HepG2 (cell line): ENCODE data around the gene NPB. TPM values are rescaled to one million over a fixed set of nuclear protein-coding genes. Genes with fewer than 3 reads are reported as not detected.
A peak's percentile ranks its signal among the peaks of the same experiment; 100 is the strongest.

Experiments
- AGO1 ChIP-seq: fragments of 200-400 bp; formaldehyde crosslinking; IDR thresholded peaks from 2 replicates; pipeline ENCODE4 v1.6.1; 2017; ENCODE audit warnings: mild to moderate bottlenecking, low read depth, low read length, moderate library complexity; ENCODE audit not compliant: poor library complexity, severe bottlenecking
- ARNTL ChIP-seq: sonication (generic); formaldehyde crosslinking; IDR thresholded peaks from 2 replicates; pipeline ENCODE4 v1.4.0; 2020; ENCODE audit warnings: mild to moderate bottlenecking, missing genetic modification reagents
- CC2D1A ChIP-seq: sonication (generic); formaldehyde crosslinking; IDR thresholded peaks from 2 replicates; pipeline ENCODE4 v1.8.1; 2023; ENCODE audit warnings: mild to moderate bottlenecking, missing genetic modification reagents
- CREB3 ChIP-seq: sonication (generic); formaldehyde crosslinking; IDR thresholded peaks from 2 replicates; pipeline ENCODE4 v1.5.0; 2020; ENCODE audit warnings: missing genetic modification reagents
- CSRNP1 ChIP-seq: sonication (generic); formaldehyde crosslinking; IDR thresholded peaks from 2 replicates; pipeline ENCODE4 v1.8.1; 2023; ENCODE audit warnings: mild to moderate bottlenecking, missing genetic modification reagents
- EZH2 ChIP-seq: conservative IDR thresholded peaks from 2 replicates; pipeline ENCODE4 v1.6.1; 2012; ENCODE audit warnings: mild to moderate bottlenecking, low read depth, low read length, moderate library complexity
- GPBP1L1 ChIP-seq: sonication (generic); formaldehyde crosslinking; IDR thresholded peaks from 2 replicates; pipeline ENCODE4 v1.5.0; 2020; ENCODE audit warnings: mild to moderate bottlenecking, missing genetic modification reagents
- IKZF5 ChIP-seq: IDR thresholded peaks from 2 replicates; pipeline ENCODE4 v1.6.1; 2018; ENCODE audit warnings: missing genetic modification reagents, mild to moderate bottlenecking, missing compliant biosample characterization
- MTA3 ChIP-seq: sonication (generic); formaldehyde crosslinking; IDR thresholded peaks from 2 replicates; pipeline ENCODE4 v1.4.0; 2020; ENCODE audit warnings: missing genetic modification reagents
- NFE2L1 ChIP-seq: sonication (generic); formaldehyde crosslinking; IDR thresholded peaks from 2 replicates; pipeline ENCODE4 v1.4.0; 2020; ENCODE audit warnings: missing genetic modification reagents, mild to moderate bottlenecking, borderline replicate concordance
- RERE ChIP-seq: IDR thresholded peaks from 2 replicates; pipeline ENCODE4 v1.6.1; 2016; ENCODE audit warnings: low read depth, missing genetic modification reagents, missing compliant biosample characterization
- ZKSCAN5 ChIP-seq: sonication (generic); formaldehyde crosslinking; IDR thresholded peaks from 2 replicates; pipeline ENCODE4 v1.5.1; 2020; ENCODE audit warnings: mild to moderate bottlenecking, missing genetic modification reagents
- ZKSCAN8 ChIP-seq: IDR thresholded peaks from 2 replicates; pipeline ENCODE4 v1.6.1; 2016; ENCODE audit warnings: borderline replicate concordance, missing genetic modification reagents, missing compliant biosample characterization
- ZNF160 ChIP-seq: sonication (generic); formaldehyde crosslinking; IDR thresholded peaks from 2 replicates; pipeline ENCODE4 v1.8.0; 2022; ENCODE audit warnings: mild to moderate bottlenecking, inconsistent platforms, missing genetic modification reagents
- ZNF180 ChIP-seq: sonication (generic); formaldehyde crosslinking; IDR thresholded peaks from 2 replicates; pipeline ENCODE4 v1.4.0; 2020; ENCODE audit warnings: low read depth, missing genetic modification reagents, borderline replicate concordance
- ZNF234 ChIP-seq: sonication (generic); formaldehyde crosslinking; conservative IDR thresholded peaks from 2 replicates; pipeline ENCODE4 v1.5.1; 2020; ENCODE audit warnings: mild to moderate bottlenecking, missing genetic modification reagents
- ZNF772 ChIP-seq: sonication (generic); formaldehyde crosslinking; IDR thresholded peaks from 2 replicates; pipeline ENCODE4 v1.5.0; 2020; ENCODE audit warnings: mild to moderate bottlenecking, missing genetic modification reagents
- polyA plus RNA-seq, 8 experiments: library from polyadenylated mRNA; depleted of rRNA in 3 of 8; stranded (reverse) in 7 of 8; unstranded in 1 of 8; fragments of >200 nt; fragmentation: Illumina TruSeq in 4 of 8; extraction: Trizol in 4 of 8; gene quantifications; 2 replicates each; pipeline versions ENCODE4 v1.2.1 to v1.2.3, GENCODE V29; 2011 to 2016; ENCODE audit warnings: low read depth in 4 of 8, missing spikeins in 1 of 8, mixed read lengths in 1 of 8; ENCODE audit not compliant: insufficient read depth in 1 of 8
- total RNA-seq, 5 experiments: library from RNA; depleted of rRNA; stranded (reverse); fragments of >200 nt; fragmentation: Illumina TruSeq; extraction: Trizol; gene quantifications; 2 replicates each; pipeline ENCODE4 v1.2.3, GENCODE V29; 2016; ENCODE audit warnings: low read depth in 1 of 5

The NPB gene
- total and polyA plus RNA-seq, 2 of the 13 experiments (the other 11 are each of a cell fraction or from before 2014, with no cell fraction given), result 0.11 to 0.93 TPM

- TF ChIP-seq IKZF5, result peak; percentile 78; the same call in 1 of the 2 replicates
- TF ChIP-seq GPBP1L1 (CRISPR knock-in tag), result no peak
- no peak; the same call in 1 of the 2 replicates for TF ChIP-seq CREB3 (CRISPR knock-in tag)
- TF ChIP-seq ZNF772 (CRISPR knock-in tag), result 0 out of 2 replicates have a peak, but pooled peaks have one; percentile 81
- TF ChIP-seq ZKSCAN5 (CRISPR knock-in tag), result 0 out of 2 replicates have a peak, but pooled peaks have one; percentile 48
- peak; percentile 42; the same call in 1 of the 2 replicates for TF ChIP-seq ARNTL (CRISPR knock-in tag)
- no peak; the same call in 1 of the 2 replicates for TF ChIP-seq ZNF234 (CRISPR knock-in tag)
- peak; percentile 98 for TF ChIP-seq CSRNP1 (CRISPR knock-in tag)
- peak; percentile 93 for TF ChIP-seq AGO1
- TF ChIP-seq EZH2, result no peak
- TF ChIP-seq RERE (CRISPR knock-in tag), result no peak; the same call in 1 of the 2 replicates
- TF ChIP-seq NFE2L1 (CRISPR knock-in tag), result peak; percentile 94
- TF ChIP-seq ZNF180, result no peak
- no peak for TF ChIP-seq MTA3 (CRISPR knock-in tag)
- TF ChIP-seq ZKSCAN8 (CRISPR knock-in tag), result peak; percentile 26
- peak; percentile 74; the same call in 1 of the 2 replicates for TF ChIP-seq CC2D1A (CRISPR knock-in tag)
- peak; percentile 95 for TF ChIP-seq ZNF160 (CRISPR knock-in tag)
These were observed 30.4 kb upstream of the NPB start (continued) for GRCh38 chr17:81871387-81872230.
